Stimulated activated CD4-positive, alpha-beta T cell treated with anti-CD3 and anti-CD28 coated beads, Interleukin-1b, Interleukin-23, amount 100 ng/mL, for 4 hours (primary cell): ENCODE data around the gene SLC5A11.

Experiments used
- DNase-seq, 2 donors: peaks; one replicate each; pipeline ENCODE4 v3.0.0-alpha.2; 2020; ENCODE audit warnings: low read depth in 2 of 2

Gene SLC5A11

DNA sequence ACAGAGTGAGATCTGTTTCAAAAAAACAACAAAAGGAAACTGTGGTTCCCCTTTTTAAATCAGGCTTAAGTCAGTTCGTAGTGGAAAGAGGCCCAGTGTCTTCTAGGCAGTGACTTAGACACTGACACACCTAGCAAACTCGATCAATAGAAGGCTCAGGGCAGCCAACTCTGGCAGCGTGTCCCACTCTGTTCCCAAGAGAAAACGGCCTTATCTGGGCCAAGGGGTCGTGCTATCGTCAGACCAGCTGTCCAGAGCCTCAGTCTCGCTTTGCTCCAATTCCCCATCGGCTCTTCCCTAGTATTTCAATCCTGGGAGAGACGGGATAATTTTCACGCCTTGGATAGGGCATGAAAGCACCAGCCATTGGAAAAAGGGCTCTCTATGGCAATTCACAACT lies 72.9 kb downstream of the SLC5A11 start:
- no peak for DNase-seq

DNA sequence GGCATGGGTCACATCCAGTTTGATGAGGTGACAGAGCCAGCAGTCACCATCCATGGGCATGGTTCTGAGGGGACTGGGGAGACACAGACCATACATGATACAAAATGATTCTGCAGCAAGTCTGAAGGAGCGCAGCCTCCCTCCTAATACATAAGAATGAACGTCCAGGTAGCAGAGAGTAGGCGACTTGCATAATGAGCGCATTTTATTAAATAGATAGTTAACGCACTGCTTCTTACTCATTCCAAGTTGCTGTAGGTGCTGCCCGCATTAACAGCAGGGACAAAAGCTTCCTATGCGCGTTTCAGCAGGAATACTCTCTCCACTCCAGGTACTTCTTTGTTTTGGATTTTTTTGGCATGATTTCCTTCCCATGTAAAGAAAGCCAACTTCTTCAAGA lies 73.8 kb downstream of the SLC5A11 start:
- no peak for DNase-seq

DNA sequence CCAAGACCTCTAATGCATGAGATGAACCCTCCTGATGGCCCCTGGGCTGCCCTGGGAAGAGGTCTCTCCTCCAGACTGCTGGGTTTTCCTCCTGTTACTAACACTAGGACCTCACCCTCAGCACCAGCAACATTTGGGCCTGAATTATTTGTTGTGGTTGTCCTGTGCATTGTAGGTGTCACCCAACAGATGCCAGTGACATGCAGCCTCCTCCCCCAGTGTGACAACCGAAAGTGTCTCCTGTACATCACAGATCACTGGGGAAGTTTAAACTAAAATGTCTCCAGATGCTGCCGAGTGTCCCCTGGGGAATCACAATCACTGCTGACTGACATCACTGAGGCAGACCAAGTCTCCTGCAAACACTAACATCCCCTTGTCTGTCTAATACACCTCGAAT lies 74.8 kb downstream of the SLC5A11 start:
- DNase-seq, result no peak

DNA sequence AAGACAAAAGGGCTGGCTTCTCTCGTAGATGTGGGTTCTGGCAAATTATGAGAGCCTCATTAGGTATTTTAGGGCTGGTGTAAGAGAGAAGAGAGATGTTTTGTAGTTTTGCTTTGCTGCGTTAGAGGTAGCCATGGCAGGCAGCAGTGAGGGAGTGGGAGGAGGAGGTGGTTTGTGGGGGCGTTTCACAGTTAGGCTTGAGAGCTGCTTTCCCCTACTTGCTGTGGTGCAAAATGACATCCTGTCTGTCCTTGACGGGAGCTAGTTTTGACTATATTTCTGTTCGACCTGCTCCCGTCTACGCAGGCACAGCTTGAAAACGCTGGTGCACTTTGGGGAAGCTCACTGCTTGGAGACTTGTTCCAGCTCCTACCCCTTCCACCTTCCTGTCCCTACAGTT lies 75.5 kb downstream of the SLC5A11 start:
- no peak for DNase-seq

DNA sequence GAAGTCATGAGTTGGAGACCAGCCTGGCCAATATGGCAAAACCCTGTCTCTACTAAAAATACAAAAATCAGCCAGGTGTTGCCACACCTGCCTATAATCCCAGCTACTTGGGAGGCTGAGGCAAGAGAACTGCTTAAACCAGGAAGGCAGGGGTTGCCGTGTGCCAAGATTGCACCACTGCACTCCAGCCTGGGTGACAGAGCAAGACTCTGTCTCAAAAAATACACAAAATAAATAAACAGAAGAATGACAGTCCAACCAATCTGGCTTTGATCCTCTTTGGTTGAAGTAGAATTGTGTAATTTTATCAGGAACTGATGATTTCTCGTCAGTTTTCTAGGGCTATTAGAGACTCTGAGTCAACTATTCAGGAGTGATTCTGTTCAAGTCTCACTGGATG lies 79.4 kb downstream of the SLC5A11 start:
- DNase-seq, result no peak

DNA sequence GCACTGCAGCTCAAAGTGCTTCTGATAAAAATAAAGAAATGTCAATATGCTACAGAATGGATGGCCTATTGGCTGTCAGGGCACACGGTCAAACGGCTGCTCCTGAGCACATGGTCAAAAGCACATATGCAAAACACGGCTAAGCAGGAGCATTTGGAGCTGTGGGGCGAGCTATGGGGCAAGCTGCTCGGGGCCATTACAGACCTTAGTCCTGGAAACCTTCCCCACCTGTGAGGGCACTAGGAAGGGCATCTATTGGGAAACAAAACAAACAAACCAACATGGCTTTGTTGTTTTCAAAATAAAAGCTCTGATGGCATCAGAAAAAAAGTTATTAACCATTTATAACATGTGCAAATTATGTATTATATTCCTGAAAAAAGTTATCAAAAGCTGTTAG lies 83.6 kb downstream of the SLC5A11 start:
- no peak for DNase-seq

DNA sequence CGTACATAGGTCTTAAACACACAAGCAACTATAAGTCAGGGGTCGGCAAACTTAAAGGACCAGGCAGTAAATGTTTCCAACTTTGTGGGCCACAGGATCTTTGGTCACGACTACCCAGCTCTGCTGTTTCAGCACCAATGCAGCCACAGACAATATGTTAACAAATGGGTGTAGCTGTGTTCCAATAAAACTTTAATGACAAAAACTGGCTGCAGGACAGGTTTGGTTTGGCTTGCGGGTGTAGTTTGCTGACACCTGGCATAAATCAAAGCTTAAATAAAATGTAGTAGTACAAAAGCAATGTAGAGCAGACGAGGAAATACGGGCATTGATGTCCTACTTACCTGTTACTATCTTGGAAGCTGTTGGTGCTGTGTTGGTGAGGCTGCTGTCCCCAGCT lies 84.7 kb downstream of the SLC5A11 start:
- no peak for DNase-seq

DNA sequence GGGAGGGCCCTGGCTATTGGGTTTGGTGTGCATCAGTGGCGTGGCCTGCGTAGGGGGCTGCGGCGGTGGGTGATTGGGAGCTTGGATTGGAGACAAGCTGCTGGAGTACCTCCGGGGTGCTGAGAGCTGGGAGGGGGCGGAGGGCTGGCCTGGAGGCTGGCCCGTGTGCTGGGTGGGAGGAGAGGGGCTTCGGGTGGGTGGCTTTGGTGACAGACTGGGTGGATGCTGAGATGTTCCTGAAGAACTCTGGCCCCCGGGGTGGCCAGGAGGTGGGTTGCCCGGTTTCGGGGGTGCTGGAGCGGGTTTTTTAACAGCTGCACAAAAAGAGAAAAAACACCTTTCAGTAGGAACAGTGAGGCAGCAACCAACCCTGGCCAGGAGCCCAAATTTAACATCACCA lies 85.3 kb downstream of the SLC5A11 start:
- no peak for DNase-seq

DNA sequence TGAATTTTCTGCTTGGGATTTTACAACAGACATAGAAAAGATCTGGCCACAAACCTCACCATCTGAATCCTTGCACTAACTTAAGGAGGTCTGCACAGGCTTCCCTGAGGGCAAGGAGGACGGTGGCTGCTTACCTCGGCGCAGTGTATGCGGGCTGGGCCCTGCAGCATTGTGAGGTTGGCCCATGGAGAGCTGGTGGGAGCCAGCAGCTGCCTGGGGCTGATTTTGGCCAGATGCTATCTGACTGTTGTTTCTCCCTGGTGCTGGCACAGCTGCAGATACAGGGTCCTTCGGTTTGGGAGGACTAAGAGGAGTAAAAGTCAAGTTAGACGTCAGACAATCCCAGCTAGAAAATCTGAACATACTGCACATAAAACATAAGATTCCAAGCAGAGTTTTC lies 89.6 kb downstream of the SLC5A11 start:
- no peak for DNase-seq

DNA sequence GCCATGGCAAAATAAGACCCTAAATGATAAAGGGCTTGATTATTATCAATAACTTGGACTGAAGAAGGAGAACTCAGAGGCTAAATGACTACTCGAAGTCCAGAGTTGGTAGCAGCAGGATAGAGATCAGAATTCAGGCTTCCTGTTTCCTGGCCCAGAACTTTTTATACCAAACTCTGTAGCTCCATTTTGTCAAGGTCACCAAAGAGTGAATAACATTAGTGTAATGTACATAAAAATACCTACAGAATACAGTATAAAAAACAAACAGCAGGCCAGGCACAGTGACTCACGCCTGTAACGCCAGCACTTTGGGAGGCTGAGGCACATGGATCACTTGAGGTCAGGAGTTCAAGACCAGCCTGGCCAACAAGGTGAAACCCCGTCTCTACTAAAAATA lies 90.4 kb downstream of the SLC5A11 start:
- DNase-seq, result no peak

DNA sequence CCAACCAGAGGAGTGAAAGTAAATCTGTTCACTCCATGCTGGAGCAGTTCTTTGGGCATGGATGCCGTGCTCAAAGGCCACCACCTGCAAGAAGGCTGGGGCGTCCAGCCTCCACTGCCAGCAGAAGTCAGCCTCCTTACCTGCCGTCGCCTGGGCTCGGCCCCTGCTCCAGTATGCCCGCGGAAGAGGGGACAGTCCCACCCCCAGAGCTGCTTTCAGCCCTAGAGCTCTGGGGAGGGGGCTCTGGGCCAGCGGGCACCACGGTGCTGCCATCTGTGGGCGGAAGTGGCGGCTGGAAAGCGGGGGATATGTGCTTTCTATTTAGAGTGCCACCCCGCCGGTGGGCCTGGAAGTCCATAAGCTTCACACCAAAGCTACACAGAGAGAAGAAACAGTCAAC lies 93.5 kb downstream of the SLC5A11 start:
- DNase-seq, result no peak

DNA sequence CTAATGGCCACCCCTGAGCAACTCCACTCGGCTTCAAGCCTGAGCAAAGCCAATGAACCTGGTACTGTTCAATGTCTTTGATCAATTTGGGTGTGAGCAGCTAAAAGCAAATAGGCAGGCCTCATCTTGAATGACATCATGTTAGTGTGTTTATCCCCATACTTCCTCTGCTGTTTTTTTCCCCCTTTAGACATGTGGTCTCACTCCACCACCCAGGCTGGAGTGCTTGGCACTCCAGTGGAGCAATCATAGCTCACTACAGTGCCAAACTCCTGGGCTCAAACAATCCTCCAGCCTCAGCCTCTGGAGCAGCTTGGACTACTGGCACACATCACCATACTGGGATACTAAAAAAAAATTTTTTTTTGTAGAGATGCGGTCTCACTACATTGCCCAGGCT lies 94.0 kb downstream of the SLC5A11 start:
- DNase-seq, result no peak

DNA sequence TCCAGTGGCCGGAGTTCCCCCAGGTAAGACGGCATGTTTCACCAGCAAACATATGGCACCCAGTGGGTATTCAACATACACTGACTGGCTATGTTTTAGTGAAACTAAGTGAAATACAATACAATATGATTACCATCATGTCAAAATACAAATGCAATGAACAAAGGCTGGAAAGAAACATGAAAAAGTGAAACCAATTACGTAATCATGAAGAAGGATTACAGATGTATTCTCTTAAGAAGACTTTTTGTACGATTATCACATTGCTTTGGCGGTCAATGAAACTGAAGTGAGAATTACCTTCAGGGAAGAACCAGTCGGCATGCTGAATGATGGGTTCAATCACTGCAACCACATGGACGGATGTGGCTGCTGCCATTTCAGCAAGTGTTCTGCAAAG lies 97.7 kb downstream of the SLC5A11 start:
- no peak for DNase-seq

DNA sequence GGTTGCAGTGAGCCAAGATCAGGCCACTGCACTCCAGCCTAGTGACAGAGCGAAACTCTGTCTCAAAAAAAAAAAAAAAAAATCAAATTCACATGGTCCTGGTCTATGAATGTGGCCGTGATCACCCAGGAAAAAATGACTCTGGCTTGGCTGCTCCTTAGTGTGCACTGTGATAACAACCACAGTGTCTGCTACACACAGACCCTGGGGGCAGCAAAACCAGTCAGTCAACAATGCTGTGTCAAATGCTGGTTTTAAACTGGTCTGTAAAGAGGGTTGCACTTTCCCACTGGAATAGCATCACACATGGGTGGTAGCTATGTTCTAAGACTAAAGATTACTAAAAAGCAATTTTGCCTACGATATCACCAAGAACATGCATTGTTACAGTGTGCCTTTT lies 98.4 kb downstream of the SLC5A11 start:
- no peak for DNase-seq

DNA sequence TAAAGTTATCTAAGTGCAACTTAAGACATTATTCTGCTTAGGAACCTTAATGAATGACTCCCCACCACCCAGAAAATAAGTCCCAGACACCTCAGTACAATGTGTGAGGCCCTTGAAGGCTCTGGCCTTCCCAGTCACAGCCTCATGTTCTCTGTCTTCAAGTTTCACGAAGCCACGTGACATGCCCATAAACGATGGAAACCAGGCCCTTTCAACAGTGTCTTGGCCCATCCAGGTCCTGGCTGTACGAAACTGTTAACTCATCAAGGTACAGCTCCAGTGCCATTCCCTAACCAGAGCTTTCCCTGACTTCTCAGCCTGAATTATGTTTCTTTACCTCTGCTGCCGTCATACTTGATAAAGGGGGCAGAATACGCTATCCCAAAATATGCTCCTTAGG lies 100.4 kb downstream of the SLC5A11 start:
- no peak for DNase-seq

DNA sequence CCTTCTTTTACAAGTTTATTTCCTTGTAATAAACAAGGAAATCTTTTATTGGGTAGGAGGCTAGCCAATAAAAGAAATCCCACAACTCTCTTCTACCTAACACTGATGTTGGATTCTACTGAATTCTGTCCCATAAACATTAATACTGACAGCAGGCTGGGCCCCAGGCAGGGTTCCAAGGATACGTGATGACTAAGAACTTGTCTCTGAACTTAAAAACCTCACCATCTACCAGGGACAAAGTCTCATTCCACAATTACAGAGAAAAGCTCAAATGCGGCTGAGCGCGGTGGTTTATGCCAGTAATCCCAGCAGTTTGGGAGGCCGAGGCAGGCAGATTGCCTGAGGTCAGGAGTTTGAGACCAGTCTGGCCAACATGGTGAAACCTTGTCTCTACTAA lies 104.5 kb downstream of the SLC5A11 start:
- DNase-seq, result no peak

DNA sequence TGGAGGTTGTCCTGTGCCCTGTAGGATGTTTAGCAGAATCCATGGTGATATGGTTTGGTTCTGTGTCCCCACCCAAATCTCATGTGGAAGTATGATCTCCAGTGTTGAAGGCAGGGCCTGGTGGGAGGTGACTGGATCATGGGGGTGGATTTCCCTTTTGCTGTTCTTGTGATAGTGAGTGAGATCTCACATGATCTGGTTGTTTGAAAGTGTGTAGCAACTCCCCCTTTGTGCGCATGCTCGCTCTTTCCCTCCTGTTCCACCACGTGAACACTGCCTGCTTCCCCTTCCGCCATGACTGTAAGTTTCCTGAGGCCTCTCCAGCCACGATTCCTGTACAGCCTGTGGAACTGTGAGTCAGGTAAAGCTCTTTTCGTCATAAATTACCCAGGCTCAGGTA lies 107.5 kb downstream of the SLC5A11 start:
- DNase-seq, result no peak

DNA sequence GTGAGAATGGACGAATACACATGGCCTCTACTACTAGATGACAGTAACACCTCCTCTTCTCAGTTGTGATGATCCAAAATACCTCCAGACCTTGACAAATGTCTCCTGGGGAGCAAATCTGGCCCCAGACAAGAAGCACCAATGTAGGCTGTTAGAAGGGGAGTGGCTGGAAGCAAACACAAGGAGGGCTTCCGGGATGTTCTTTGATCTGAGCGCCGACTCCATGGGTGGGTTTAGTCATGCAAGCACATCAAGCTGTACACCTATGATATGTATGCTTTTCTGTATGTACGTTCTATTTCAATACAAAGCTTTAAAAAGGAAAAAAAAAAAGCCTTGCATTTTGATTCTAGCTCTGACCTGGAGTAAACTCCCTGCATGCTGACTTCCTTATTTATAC lies 108.0 kb downstream of the SLC5A11 start:
- DNase-seq, result no peak

DNA sequence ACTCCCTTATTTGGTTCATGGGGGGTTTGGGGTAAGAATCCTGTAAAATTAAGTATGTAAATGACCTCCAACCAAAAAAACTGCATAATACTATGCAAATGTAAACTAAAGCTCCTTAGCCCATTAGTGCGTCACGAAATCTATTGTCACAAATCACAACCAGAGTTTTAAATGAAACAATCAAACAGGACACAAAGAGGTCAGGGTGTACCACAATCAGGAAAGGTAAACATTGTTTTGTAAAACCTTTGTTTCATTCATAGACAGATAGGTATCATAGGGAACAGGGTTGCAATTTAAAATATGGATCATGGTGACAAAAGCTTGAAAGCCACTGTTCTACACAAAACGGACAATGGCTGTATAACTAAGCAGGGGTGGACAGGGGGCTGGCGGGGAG lies 108.4 kb downstream of the SLC5A11 start:
- DNase-seq, result no peak

DNA sequence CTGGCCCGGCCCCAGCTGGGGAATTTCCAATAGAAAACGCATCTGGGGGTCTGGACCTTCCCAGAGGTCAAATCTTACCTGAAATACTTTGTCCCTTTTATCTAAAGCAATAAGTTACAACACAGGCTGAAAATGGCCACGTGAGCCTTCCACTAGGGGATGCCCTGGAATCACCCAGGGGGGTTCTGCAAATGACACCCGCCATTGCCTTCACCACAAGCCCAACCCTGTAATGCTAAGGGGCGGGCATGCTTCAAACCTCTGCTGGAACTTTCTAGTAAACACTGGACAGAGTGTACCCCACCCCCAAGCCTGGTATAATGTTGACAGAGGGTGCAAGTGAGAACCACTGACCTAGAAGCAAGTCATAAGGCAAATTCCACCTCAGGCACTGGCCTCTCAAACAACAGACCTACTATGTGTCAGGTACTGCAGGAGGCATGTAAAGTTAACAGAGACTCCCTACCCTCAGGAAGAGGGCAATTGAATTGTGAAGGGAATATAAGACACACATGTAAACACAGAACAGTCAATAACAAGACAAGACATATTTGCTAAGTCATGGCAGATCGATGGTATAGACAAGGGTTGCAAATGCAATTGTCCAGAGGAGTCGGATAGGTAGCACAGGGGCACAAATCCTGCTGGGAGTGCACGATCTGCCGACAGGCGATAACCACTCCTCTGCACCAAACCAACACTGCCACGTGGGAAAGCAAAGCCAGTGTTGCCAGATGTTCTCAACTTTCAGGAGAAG lies 110.4 kb downstream of the SLC5A11 start:
- DNase-seq, result no peak

DNA sequence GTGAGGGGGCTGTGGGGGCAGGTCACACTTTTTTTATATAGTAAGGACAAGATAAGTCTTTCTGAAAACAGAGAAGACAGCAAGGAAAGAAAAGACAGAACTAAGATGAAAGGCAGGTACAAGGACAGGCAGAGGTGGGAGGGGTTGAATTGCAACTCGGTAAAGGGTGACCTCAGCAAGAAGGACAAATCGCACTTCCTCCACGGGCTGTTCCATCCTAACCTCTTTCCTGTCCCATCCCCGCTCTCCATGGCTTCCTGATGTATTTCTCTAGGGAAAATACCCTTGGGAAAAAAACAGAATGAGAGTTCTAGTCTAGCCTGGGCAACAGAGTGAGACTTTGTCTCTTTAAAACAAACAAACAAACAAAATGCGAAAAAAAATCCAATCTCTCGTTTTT lies 112.1 kb downstream of the SLC5A11 start:
- DNase-seq, result no peak
